Activated CD8-positive, alpha-beta T cell treated with anti-CD3 and anti-CD28 coated beads for 36 hours (primary cell): ENCODE results near the gene CLIC4. TPM values are rescaled to one million over a fixed set of nuclear protein-coding genes. Genes with fewer than 3 reads are reported as not detected.

ENCODE experiments used
- ATAC-seq: fragments of 200-7000 bp; cut with Tn5 transposase; one replicate; pipeline ENCODE4 v1.10.0; 2021; ENCODE audit warnings: mild to moderate bottlenecking, moderate library complexity
- CTCF ChIA-PET: fragments of 350-600 bp; sonication (Branson Sonifier 250); formaldehyde crosslinking; loops from one replicate; lab custom pipeline; 2021; ENCODE audit warnings: antibody characterized with exemption; lab: Charles Lee
- POLR2A ChIA-PET: fragments of 350-600 bp; sonication (Branson Sonifier 250); formaldehyde crosslinking; loops from one replicate; lab custom pipeline; 2021; ENCODE audit warnings: antibody characterized with exemption; lab: Charles Lee
- DNase-seq: peaks from one replicate; pipeline ENCODE4 v3.0.0-alpha.2; 2020
- H3K27ac Mint-ChIP-seq: one replicate; pipeline ENCODE4 v1.8.0; 2021; ENCODE audit warnings: mild to moderate bottlenecking, mixed read lengths
- H3K27me3 Mint-ChIP-seq: one replicate; pipeline ENCODE4 v1.8.0; 2021; ENCODE audit warnings: mixed read lengths
- H3K36me3 Mint-ChIP-seq: one replicate; pipeline ENCODE4 v1.8.0; 2021; ENCODE audit warnings: low read depth, mixed read lengths
- H3K4me1 Mint-ChIP-seq: one replicate; pipeline ENCODE4 v1.8.0; 2021; ENCODE audit warnings: low read depth, mixed read lengths
- H3K4me3 Mint-ChIP-seq: one replicate; pipeline ENCODE4 v1.8.0; 2021; ENCODE audit warnings: mild to moderate bottlenecking, moderate library complexity, mixed read lengths
- H3K9me3 Mint-ChIP-seq: one replicate; pipeline ENCODE4 v1.8.0; 2021; ENCODE audit warnings: mixed read lengths
- intact Hi-C: fragments of 100-400 bp; cut with micrococcal nuclease; formaldehyde crosslinking; loops from one replicate; pipeline ENCODE4 v1.10.0; 2022
- total RNA-seq, 2 experiments: library from RNA; stranded (reverse); gene quantifications; one replicate each; pipeline ENCODE4 v1.2.3, GENCODE V29; 2021
- TF ChIP-seq, protein P1 (sequence below): fragments of 200-600 bp; IDR thresholded peaks from one replicate; pipeline ENCODE4 v1.8.0; 2022; ENCODE audit warnings: antibody characterized with exemption, mild to moderate bottlenecking

CLIC4 gene
- total RNA-seq, 2 experiments from 2014 or later, result 19.7 to 21.8 TPM

DNA sequence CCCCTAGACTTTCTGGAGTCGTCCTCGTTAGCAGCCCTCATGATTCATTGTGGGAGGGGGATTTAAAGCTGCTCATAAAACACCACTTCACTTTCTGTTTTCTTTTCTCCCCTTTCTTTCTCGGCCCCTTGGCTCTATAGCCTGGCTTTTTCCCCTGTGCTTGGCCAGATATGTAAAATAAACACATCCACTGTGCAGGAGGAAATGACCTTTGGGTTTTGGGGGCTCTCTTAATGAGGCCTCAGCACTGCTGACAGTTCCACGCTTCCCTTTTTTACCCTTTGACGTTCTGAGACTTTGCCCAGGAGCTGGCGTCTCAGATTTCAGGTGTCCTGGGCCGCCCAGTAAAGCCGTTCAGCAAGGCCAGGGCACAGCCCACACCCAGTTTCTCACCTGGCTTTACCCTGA lies 119.1 kb downstream of the CLIC4 start:
- ATAC-seq, result no peak
- Mint-ChIP-seq H3K4me3 (no peak overlapping the region), H3K4me1 (no peaks in the 10 kb centered on the region), H3K36me3 (no peaks in the 10 kb centered on the region), H3K27ac (no peak overlapping the region), H3K9me3 (no peaks in the 10 kb centered on the region), H3K27me3 (no peaks in the 10 kb centered on the region)
- ChIA-PET CTCF (interaction anchor here (0.8 kb wide), 1 partner anchor 12 kb away, joined by 3 read pairs; no protein-coding TSS in a partner anchor), POLR2A (no interaction called here)
- intact Hi-C loops, result no loop called here
- no peak for DNase-seq
- TF ChIP-seq, protein P1, sequence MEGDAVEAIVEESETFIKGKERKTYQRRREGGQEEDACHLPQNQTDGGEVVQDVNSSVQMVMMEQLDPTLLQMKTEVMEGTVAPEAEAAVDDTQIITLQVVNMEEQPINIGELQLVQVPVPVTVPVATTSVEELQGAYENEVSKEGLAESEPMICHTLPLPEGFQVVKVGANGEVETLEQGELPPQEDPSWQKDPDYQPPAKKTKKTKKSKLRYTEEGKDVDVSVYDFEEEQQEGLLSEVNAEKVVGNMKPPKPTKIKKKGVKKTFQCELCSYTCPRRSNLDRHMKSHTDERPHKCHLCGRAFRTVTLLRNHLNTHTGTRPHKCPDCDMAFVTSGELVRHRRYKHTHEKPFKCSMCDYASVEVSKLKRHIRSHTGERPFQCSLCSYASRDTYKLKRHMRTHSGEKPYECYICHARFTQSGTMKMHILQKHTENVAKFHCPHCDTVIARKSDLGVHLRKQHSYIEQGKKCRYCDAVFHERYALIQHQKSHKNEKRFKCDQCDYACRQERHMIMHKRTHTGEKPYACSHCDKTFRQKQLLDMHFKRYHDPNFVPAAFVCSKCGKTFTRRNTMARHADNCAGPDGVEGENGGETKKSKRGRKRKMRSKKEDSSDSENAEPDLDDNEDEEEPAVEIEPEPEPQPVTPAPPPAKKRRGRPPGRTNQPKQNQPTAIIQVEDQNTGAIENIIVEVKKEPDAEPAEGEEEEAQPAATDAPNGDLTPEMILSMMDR, result no peak

DNA sequence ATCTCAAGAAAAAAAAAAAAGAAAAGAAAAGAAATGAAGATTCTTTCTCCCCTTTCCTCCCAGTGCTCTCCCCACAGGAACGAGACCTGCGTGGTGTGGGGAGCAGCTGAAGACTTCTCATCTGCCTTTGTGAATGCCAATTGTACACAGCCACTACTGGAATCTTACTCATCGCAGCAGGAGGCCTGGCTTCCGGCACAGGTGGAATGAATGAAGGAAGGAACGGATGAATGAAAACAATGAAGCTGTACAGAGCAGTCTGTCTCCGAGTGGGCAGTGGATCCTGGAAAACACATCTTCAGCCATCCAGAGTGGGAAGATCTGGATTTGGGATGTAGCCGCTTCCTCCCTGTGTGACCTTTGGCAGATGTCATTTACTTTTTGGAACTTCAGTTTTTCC lies 119.9 kb downstream of the CLIC4 start:
- no peak for DNase-seq
- POLR2A ChIA-PET, result no interaction called here
- H3K9me3 Mint-ChIP-seq, result no peaks in the 10 kb centered on the region
- TF ChIP-seq, protein P1, result no peak
- H3K4me3 Mint-ChIP-seq, result no peak overlapping the region
- no peak overlapping the region for H3K27ac Mint-ChIP-seq
- CTCF ChIA-PET, result no interaction called here
- H3K27me3 Mint-ChIP-seq, result no peaks in the 10 kb centered on the region
- intact Hi-C loops, result no loop called here
- ATAC-seq, result no peak
- no peaks in the 10 kb centered on the region for H3K4me1 Mint-ChIP-seq
- no peaks in the 10 kb centered on the region for H3K36me3 Mint-ChIP-seq

DNA sequence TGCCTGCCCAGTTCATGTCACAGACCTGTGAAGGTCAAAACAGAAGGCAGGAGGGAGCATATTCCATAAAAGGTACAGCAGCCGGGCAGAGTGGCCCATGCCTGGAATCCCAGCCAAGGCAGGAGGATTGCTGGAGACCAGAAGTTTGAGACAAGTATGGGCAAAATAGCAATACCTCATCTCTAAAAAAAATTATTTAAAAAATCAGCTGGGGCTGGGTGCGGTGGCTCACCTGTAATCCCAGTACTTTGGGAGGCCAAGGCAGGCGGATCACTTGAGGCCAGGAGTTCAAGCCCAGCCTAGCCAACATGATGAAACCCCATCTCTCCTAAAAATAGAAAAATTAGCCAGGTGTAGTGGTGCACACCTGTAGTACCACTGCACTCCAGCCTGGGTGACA lies 120.3 kb downstream of the CLIC4 start:
- intact Hi-C loops, result no loop called here
- no peak overlapping the region for H3K4me3 Mint-ChIP-seq
- H3K4me1 Mint-ChIP-seq, result peaks cover 2% of the 10 kb centered on the region
- CTCF ChIA-PET, result no interaction called here
- no peak overlapping the region for H3K27ac Mint-ChIP-seq
- H3K27me3 Mint-ChIP-seq, result no peaks in the 10 kb centered on the region
- no peaks in the 10 kb centered on the region for H3K9me3 Mint-ChIP-seq
- TF ChIP-seq, protein P1, result no peak
- no peaks in the 10 kb centered on the region for H3K36me3 Mint-ChIP-seq
- DNase-seq, result no peak
- POLR2A ChIA-PET, result no interaction called here
- ATAC-seq, result no peak

DNA sequence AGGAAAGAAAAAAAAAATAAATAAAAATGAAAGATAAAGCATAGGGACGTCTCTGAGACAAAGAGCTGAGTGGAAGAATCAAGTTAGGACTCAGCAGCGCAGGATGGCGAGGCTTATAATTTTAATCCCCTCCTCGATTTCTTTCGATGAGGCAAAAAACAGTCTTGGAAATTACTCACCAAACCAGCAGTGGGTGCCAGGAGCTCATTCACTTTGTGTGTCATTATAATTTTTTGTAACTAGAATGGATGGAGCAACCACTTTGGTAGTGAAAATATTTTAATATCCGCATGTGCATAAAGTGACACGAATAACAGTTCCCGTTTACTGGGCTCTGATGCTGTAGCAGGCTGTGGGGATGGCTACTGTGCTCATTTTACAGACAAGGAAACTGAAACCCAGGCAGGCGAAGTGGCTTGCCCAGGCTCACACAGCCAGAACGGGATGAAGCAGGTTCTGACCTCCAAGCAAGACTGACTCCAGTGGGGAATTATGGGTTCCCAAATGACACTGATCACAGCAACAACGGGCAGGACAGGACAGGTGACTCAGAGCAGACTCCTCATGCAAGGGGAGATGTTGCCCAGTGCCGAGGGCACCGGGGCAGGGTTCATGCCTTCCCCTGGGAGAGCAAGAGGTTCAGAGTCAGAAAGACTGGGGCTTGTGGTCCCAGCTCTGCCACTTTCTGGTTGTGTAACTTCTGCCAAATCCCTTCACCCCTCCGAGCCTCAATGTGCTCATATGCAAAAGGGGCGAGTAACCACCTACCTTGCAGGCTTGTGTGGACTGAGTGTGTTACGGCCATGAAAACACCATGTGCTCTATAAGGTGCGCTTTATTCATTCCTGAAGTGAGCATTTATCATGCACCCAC lies 121.2 kb downstream of the CLIC4 start:
- Mint-ChIP-seq H3K27me3 (no peaks in the 10 kb centered on the region), H3K9me3 (no peaks in the 10 kb centered on the region), H3K4me1 (peaks cover 10% of the 10 kb centered on the region), H3K4me3 (no peak overlapping the region), H3K36me3 (no peaks in the 10 kb centered on the region), H3K27ac (no peak overlapping the region)
- TF ChIP-seq, protein P1, result no peak
- POLR2A ChIA-PET, result interaction anchor here (0.6 kb wide), 1 partner anchor 15 kb away, joined by 3 read pairs; no protein-coding TSS in a partner anchor
- CTCF ChIA-PET, result no interaction called here
- DNase-seq, result no peak
- intact Hi-C loops, result no loop called here
- no peak for ATAC-seq
